Smooth muscle cell of the brain vasculature (primary cell): Measurements from ENCODE around the gene NT5M.
A peak's percentile ranks its signal among the peaks of the same experiment; 100 is the strongest.

ENCODE experiments used
- DNase-seq: peaks from one replicate; pipeline ENCODE4 v3.0.0-alpha.2; 2012; ENCODE audit warnings: low read depth, low spot score

NT5M gene

DNA sequence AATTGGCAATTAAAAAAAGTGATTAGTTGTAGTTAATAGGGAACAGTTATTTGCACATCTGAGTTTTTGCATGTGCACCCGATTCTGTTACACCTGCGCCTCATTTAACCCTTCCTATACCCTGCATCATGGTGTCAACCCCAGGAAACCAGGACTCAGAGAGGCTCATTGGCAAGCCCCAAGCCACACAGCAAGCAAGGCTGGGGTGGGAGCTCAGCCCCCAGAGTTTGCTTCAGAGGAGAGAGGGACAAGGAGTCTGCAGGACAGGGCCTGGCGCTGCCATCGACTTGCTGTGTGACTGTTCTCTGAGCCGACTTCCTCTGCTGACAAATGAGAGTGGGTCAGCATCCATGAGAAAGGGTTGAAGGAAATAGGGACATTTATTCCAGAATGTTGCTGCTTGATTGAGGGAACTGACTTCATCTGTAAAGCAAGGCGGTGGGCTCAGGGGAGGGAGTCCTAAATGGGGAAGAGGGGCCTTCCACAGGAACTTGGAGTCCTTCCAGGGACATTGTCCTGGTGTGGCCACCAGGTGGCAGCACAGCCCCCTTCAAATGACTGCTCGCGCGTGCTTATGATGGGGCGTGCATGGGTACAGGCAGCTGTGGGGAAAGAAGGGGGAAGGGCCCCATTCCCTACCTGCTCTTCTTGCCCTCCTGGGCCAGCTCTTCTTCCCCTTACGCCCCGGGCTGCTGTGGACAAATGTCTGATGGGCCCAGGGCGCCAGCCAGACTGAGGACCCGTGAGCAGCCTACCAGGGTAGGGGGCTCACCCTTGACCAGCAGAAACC lies 51.6 kb downstream of the NT5M start:
- no peak for DNase-seq

DNA sequence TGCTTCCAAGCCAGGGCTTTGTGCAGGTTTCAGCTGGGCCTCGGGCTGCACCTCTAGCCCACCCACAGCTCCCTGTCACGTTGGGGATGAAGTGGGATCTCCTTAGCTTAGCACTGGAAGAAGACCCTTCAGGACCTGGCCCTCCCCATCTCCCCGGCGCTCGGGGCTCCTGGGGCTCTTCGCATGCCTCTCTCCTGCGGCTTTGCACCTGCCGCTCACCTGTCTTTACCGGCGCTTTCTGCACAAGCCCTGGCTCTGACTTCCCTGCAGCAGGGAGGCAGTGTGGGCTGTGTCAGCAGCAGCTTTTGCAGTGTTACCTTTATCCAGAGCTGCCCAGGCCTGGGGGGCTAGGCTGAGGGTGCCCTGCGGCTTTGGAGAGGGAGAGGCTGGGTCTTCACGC lies 52.3 kb downstream of the NT5M start:
- DNase-seq, result no peak

DNA sequence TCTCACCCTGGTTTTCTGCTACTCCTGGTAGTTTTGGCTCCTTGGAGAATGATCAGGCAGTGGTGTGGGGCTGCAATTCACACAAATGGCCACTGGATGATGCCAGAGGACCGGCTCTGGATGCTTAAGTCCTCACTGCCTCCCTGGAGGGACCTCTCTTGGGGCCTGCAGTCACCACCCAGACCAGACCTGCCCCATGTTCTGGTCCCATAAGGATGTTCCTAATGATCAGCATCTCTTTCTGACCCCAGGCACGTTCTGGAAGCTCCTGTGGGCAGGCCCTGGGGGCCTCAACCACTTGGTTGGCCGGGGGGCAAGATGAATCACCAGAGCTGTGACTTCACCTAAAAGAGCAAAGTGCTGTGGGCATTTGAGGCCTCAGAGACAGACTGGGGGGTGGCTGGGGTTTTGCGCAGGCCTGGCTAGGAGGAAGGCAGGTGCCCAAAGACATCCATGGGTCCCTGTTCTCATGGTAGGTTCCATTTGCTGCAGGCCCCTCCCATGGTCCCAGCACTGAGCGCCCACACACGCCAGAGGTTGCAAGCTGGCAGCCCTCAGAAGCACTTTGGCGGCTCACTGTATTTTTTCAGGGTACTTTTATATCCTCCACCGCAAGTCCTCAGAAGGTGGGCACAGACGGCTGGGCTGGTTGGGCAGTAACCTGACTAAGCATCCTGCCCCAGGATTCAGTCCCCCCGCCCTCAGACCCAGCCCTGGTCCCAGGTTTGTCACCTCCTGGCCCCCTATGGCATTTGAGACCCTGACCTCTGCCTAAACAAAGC lies 53.2 kb downstream of the NT5M start:
- peak; percentile 63 for DNase-seq

DNA sequence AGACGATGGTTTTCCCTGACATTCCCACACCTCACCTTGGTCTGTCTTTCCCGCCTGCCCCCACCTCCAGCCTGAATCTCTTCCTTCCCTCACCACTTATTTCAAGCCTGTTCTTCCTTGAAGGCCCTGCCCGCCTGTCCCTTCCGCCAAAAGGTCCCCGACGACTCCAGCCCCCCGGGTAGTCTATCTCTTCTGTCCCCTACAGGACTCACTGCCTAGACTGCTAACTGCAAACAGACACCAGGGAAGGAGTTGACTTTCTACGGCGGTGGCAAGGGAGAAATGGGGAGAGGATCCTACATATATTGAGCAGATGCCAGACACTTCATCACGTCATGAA lies 53.7 kb downstream of the NT5M start:
- no peak for DNase-seq

DNA sequence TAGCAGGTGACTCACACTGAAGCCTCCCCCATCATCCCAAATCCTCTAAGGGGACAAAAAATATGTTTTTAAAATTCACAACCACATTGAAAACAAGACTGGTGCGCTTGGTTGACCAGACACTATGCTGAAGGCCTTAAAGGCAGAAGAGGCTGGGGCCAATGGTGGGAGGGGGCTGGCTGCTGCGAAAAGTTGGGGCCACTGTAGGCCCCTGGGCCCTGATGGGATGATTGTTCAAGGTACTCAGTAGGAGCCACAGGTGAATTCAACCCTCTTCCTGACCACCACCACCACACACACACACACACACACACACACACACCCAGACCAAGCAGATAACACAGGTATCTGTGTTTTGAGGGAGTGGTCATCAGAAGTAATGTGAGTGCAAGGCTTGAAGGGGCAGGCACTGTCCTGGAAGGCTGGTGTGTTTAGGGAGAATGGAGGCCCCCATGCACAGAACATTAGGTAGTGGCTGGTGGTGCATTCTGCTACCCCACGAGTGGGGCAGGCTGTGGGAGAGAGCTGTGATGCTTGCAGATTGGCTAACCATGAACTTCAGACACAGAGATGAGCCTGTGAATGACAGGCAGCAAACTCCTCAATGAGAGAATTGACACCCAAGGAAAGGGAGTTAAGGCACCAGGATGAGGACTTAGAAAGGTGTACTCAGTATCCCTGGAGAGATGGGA lies 55.0 kb downstream of the NT5M start:
- DNase-seq, result no peak

DNA sequence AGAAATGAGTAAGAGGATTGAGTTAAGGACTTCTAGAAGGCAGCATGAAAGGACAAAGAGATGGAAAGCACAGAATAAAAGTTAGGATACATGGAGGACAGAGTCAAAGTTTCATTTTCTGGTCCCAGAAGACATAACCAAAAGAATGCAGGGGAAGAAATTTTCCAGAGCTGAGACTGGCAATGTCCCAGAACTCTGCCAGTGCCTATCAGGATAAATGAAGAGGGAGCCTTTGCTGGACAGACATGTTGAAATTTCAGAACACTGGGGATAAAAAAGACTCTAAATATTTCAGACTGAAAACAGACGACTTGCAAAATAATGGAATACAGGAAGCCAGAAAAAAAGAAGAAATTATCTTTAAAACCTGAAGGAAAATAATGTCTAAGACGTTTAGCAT lies 55.7 kb downstream of the NT5M start:
- no peak for DNase-seq

DNA sequence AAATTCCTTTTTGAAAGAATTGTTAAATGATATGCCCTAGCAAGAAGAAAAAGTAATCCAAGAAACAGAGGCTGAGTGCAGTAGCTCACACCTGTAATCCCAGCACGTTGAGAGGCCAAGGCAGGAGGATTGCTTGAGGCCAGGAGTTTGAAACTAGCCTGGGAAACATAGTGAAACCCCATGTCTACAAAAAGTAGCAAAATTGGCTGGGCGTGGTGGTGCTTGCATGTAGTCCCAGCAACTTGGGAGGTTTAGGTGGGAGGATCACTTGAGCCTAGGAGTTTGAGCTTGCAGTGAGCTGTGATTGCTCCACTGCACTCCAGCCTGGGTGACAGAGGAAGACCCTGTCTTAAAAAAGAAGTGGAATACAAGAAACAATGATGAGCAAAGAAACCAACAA lies 56.1 kb downstream of the NT5M start:
- DNase-seq, result no peak

DNA sequence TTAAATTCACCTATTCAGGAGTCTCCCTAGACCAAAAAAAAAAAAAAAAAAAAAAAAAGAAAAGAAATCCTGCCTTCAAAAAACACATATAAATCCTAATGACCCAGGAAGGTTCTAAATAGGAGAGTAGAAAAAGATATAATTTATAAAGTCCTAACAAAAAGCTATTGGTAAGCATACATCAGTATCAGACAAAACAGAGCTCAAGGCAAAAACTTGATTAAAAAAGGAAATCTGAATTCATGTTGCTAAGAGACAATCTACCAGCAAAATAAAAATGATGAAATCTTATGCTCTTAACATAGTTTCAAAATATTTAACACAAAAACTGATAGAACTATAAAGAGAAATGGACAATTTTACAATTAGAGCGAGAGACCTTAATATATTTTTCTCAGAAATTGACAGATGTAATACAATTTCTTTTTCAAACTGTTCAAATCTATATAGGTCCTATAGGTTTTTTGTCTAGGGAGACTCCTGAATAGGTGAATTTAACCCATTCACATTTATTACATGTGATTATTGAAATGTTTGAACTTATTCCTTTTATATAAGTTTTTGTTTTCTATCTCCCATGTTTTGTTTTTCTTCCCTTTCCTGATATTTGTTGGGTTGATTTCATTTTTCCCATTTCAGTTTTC lies 57.0 kb downstream of the NT5M start:
- DNase-seq, result no peak

DNA sequence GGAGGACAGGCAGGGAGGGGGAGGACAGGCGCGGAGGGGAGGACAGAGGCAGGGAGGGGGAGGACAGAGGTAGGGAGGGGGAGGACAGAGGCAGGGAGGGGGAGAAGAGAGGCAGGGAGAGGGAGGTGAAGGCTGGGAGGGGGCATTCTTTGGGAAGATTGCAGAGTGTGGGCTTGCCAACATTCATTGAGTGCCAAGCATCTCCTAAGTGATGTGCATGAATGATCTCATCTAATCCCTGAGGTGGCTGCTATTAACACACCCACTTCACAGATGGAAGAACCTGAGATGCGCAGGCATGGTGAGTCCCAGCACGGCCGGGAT lies 58.3 kb downstream of the NT5M start:
- DNase-seq, result no peak

DNA sequence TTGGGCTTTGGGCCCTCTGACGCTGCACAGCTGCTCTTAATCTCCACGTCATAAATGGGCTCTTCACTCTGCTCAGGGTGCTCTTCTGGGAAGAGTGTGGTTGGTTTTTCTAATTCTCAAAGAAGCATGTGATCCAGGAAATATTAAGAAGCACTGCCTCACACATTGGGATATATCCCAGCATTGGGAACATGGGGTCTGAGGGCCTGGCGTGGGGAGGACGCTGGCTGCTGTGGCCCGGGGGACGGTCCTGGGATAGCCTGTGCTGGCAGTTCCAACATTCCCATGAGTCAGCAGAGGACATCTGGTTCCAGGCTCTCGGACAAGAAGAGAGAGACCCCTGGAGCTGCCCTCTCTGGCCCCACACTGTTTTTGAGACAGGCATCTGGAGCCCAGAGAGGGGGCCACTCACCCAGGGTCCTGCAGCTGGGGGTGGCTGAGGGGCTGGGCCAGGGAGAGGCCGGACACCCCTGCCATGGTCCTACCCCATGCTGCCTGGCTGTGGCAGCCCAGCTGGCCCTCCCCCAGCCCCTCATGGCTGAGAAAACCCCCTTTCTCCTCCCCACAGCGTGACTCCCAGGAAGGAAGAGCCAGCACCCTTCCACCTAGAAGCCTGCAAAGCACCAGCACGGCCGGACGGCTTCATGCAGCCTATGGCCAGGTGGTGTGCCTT lies 58.8 kb downstream of the NT5M start:
- DNase-seq, result no peak

DNA sequence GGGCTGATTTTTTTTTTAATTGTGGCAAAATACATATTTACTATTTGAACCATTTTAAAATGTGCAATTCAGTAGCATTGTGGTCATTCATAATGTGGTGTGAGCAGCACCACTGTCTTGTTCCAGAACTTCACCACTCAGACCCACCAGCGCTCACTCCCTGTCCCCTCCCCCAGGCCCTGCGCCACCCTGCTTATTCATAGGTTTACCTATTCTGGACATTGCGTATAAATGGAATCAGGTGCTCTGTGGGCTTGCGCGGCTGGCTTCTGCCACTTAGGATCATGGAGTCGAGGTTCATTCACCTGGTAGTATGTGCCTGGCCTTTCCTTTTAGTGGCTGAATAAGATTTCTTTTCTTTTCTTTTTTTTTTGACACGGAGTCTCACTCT lies 59.4 kb downstream of the NT5M start:
- DNase-seq, result no peak

DNA sequence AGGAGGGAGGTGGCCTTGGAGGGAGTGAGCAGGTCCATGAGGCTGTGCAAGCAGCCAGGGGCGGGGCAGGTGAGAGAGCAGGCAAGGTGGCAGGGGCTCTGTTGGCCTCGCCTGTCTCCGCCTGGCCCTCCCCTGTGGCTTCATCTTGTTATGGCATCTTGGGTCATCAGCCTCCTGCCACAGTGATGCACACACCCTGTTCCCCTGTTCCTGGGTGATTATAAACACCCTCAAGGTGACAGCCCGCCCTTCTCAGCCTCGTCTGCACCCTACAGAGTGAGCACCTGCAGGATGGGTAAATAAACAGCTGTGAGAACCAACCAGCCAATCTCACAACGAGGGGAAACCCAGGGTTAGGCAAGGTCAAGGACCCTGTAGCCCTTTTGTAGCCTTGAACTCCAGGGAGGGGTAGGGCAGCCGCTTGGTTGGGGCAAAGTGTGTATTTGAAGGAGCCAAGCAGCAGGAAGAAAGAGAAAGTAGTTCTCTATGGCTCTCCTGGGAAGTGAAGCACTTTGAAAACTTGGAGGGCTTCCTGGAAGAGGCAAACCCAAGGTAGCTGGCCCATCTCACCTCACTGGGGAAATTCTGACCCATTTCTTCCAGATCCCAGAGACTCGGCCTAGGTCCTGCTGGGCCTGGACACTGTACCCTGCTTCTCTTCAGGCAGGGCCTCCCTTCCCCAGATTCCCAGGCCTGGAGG lies 60.6 kb downstream of the NT5M start:
- DNase-seq, result no peak

DNA sequence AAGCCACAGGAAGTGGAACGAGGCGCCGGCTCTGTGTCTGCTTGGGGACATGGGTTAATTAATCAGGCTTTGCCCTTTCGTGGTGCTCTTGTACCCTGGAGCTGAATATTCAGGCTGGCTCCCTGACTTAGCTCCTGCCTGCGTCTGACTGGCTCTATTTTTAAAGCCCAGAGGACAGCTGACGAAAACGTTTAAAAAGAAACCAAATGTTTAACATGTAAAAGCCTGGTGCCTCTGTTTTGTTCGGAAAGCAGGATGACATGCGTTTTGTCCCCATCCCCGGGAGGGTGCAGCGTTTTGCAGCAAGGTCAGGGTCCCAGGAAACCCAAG lies 61.1 kb downstream of the NT5M start:
- DNase-seq, result no peak

DNA sequence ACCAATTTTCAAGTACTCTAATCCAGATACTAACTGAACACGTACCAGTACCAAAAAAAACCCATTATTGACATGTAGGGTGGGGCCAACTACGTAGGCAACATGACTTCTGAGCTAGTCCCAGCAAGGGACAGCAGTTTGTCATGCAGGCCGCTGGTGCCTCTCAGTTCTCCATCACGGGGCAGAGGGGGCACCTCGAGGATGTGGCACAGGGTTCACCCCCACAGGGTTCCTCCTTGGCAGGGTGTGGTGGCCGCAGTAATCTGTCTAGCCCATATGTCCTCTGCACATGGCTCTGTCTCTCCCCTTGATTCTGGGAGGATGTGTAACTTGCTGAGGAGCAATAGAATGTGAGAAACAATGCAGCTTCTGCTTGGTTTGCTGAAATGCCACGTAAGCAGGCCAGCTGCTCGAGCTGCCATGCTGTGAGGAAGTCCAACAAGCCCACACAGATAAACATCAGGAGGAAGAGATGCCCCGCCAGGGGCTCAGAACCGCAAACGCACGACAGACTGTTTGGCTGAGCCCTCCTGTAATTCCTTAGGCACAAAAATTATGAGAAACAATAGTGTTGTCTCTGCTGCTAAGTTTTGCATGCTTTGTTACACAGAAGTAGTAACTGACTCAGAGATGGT lies 62.4 kb downstream of the NT5M start:
- DNase-seq, result no peak

DNA sequence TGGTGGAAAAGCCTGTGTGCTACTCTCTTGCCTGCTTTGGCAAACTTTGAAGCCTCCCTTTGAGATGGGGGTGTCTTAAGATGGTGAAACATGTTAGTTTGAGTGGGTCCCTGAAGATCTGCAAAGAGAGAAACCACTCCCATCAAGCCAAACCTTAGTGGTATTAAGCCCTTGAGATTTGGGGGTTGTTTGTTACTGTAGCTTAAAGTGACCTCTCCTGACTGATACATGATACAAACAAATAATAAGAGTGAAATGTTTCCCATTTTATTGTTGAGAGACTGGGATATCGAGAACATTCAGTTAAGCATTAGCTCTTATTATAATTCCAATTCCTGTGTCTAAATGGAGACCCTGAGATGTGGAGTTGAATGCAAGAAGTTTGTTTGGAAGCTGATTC lies 63.1 kb downstream of the NT5M start:
- DNase-seq, result no peak

DNA sequence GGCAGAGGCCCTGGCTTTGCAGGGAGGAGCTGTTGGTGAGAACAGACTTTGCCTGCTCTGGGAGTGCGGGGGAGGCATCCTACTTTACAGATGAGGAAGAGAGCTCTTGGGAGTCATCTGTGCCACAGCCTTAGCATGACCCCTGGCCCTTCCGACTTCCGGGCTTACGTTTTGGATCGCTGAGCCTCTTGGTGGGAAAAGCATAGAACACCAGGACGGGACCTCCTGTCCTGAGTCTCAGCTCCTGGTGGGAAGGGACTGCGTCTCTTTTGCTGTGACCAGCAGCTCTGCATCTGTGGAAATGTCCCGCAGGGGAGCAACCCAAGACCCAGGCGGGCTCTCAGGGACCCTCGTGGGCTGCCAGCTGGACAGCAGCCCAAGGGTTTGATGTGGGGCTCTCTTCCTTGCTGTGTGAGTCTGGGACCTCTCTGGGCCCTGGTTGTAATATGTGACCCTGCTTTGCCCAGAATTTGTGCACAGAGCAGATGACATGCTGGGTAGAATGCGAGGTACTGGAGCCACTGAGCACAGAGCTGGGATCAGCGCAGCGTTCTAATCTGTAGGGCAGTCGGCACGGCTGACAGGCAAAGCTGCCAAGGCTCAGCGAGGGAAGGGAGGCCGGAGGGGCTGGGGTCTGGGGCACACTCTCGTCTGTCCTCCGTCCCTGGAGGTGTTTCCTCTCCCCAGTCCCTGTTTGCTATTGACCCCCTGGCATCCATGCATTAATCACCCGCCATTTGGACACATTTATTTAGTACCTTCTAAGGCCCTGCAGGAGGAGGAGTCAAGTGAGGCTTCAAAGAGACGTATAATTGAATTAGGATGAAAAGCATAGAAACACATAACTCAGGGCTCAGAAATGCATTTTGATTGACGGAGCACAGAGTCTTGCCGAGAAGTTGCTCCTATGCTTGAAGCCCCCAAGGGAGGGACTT lies 64.0 kb downstream of the NT5M start:
- DNase-seq, result no peak

DNA sequence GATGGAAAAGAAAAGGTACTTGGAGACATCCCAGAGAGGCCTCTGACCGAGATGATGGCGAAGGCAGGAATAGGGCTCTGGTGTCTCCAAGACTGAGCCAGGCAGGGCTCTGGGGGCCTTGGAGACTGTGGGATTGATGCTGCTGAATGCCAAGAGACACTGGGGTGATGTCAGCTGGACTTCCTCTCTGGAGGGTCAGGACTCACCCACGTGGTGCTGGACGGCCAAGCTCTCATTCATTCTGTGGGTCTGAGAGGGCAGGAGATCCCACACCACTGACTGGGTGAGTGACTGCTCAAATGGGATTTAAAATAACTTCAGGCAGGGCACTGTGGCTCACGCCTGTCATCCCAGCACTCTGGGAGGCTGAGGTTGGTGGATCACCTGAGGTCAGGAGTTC lies 64.8 kb downstream of the NT5M start:
- DNase-seq, result no peak

DNA sequence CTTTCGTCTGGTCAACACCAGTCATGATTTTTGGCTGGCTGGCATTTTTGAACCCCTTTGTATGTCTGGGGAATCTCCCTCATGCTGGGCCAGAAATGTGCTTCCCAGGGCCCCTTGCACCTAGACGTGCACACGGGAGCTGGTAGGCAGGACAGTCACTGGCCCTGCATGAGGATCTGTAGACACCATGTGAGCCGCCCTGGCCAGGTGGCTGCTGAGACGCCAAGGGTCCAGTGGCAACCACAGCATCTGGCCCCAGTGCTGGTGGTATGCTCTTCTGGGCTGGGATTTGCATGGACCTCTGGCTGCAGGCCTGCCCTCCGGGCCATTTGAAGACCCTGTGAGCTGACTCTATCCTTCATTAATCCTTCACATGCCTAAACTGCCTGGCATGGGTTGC lies 67.5 kb downstream of the NT5M start:
- DNase-seq, result no peak

DNA sequence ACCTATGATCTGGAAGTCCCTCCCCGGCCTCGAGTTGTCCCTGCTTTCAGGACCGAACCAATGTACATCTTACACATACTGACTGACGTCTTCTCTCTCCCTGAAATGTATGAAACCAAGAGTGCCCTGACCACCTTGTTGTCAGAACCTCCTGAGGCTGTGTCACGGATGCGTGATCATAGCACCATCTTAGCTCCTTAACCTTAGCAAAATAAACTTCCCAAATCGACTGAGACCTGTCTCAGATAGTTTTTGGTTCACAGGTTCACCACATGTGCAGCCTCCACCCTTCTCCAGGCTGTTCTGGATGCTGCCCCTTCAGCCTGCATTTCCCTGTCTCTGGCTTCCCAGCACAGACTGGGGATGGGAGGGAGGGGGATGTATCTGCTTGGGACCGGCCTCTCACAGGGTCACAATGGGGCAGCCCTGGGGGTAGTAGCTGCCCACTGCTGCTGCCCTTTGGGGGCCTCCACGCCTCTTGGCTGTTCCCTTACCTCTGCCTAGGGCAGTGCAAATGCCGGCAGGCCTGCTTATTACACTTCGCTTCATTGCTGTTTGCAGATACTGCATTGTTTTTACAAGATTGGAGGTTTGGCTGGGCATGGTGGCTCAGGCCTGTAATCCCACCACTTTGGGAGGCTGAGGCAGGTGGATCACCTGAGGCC lies 69.8 kb downstream of the NT5M start:
- DNase-seq, result no peak
